ENCODE measurements around the gene FILIP1L.

Gene FILIP1L

GRCh38 chr3:99927671-99928457 lies 186.4 kb downstream of the FILIP1L start:
- Histone ChIP-seq H3K4me3 (ENCODE audit: low read depth, low read length) (no peak overlapping the region), H3K27me3 (no peaks in the 10 kb centered on the region), H3K4me1 (peaks cover 10% of the 10 kb centered on the region), H3K9me3 (no peaks in the 10 kb centered on the region), H3K36me3 (peaks cover 3% of the 10 kb centered on the region; the same call in 1 of the 2 replicates)
- no peak for TF ChIP-seq CTCF (IDR thresholded peaks at IDR 0.05; ENCODE audit: low read depth, low read length)
- no peak for DNase-seq

- no peaks in the 10 kb centered on the region for H3K36me3 ChIP-seq
- no peak for TF ChIP-seq CTCF (IDR thresholded peaks at IDR 0.05; ENCODE audit: low read depth, low read length)
- no peaks in the 10 kb centered on the region for H3K27me3 ChIP-seq
- peak; percentile 45 for DNase-seq
- no peaks in the 10 kb centered on the region for H3K9me3 ChIP-seq
- H3K4me3 ChIP-seq (ENCODE audit: low read depth, low read length) = no peak overlapping the region
- H3K4me1 ChIP-seq = peaks cover 12% of the 10 kb centered on the region
Measured at GRCh38 chr3:99925584-99926230, 188.6 kb downstream of the FILIP1L start.

- DNase-seq = no peak
- Histone ChIP-seq H3K27me3 (no peaks in the 10 kb centered on the region), H3K9me3 (no peaks in the 10 kb centered on the region), H3K4me1 (peaks cover 13% of the 10 kb centered on the region), H3K4me3 (ENCODE audit: low read depth, low read length) (no peak overlapping the region), H3K36me3 (no peaks in the 10 kb centered on the region)
- TF ChIP-seq CTCF (IDR thresholded peaks at IDR 0.05; ENCODE audit: low read depth, low read length) = no peak
Measured at GRCh38 chr3:99923873-99924272, 190.4 kb downstream of the FILIP1L start.

GRCh38 chr3:99921986-99922385 lies 192.3 kb downstream of the FILIP1L start:
- Histone ChIP-seq H3K9me3 (no peaks in the 10 kb centered on the region), H3K36me3 (no peaks in the 10 kb centered on the region), H3K27me3 (no peaks in the 10 kb centered on the region), H3K4me3 (ENCODE audit: low read depth, low read length) (no peak overlapping the region), H3K4me1 (peaks cover 13% of the 10 kb centered on the region)
- no peak for DNase-seq
- no peak for TF ChIP-seq CTCF (IDR thresholded peaks at IDR 0.05; ENCODE audit: low read depth, low read length)

GRCh38 chr3:99921377-99921695 lies 193.0 kb downstream of the FILIP1L start:
- no peak overlapping the region for H3K4me3 ChIP-seq (ENCODE audit: low read depth, low read length)
- no peaks in the 10 kb centered on the region for H3K27me3 ChIP-seq
- DNase-seq = no peak
- no peaks in the 10 kb centered on the region for H3K36me3 ChIP-seq
- peaks cover 17% of the 10 kb centered on the region for H3K4me1 ChIP-seq
- H3K9me3 ChIP-seq = no peaks in the 10 kb centered on the region
- no peak for TF ChIP-seq CTCF (IDR thresholded peaks at IDR 0.05; ENCODE audit: low read depth, low read length)

Measured in BE2C (cell line).